Epithelial cell of esophagus (primary cell): ENCODE results near the gene NAV3.
A peak's percentile ranks its signal among the peaks of the same experiment; 100 is the strongest.

Experiments
- DNase-seq: peaks from one replicate; pipeline ENCODE4 v3.0.0; 2010; ENCODE audit warnings: low read depth
- H3K4me3 ChIP-seq: 2 replicates; pipeline ENCODE4 v1.5.1; 2011; ENCODE audit warnings: mild to moderate bottlenecking, low read length, control low read depth
- TF ChIP-seq, protein P1 (sequence below): IDR thresholded peaks from 2 replicates; pipeline ENCODE4 v1.5.1; 2011; ENCODE audit warnings: low read depth, mild to moderate bottlenecking, low read length, control low read depth, inconsistent platforms; ENCODE audit not compliant: insufficient read depth; ENCODE audit errors: missing control alignments

NAV3 gene

DNA sequence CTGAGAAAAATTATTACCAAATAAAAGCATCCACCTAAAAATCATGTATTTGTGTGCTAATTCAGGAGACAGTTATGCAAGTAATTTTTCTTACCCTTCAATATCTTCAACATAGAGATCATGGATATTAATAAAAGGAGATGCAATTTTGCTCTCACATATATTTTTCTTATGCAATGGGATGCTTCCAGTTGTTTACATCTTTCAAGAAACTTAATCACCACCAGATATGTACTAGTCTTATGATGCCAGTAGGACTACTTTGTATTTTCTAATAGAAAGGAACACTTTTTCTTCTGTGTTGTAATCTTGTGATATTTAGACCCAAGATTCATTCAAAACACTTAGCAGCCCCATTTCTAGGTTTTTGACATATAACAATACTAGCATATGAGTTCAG lies 107.6 kb downstream of the NAV3 start:
- TF ChIP-seq, protein P1, sequence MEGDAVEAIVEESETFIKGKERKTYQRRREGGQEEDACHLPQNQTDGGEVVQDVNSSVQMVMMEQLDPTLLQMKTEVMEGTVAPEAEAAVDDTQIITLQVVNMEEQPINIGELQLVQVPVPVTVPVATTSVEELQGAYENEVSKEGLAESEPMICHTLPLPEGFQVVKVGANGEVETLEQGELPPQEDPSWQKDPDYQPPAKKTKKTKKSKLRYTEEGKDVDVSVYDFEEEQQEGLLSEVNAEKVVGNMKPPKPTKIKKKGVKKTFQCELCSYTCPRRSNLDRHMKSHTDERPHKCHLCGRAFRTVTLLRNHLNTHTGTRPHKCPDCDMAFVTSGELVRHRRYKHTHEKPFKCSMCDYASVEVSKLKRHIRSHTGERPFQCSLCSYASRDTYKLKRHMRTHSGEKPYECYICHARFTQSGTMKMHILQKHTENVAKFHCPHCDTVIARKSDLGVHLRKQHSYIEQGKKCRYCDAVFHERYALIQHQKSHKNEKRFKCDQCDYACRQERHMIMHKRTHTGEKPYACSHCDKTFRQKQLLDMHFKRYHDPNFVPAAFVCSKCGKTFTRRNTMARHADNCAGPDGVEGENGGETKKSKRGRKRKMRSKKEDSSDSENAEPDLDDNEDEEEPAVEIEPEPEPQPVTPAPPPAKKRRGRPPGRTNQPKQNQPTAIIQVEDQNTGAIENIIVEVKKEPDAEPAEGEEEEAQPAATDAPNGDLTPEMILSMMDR = no peak
- no peak for DNase-seq
- no peak overlapping the region for H3K4me3 ChIP-seq

DNA sequence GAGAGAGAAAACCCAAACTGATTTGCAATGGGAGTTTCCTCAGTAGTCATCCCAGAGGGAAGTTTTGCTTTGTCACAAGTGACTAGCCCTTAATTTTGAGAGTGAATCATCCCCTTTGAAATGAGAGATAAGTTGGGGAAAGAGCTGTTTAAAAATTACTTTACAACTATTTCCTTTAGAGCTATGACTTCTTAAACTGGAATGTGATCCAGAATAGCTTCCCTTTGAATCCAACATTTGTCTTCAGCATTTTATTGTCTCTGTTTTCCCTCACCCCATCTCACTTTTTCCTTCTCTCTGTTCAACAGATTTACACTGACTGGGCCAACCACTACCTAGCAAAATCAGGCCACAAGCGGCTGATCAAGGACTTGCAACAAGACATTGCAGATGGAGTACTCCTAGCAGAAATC lies 109.3 kb downstream of the NAV3 start:
- TF ChIP-seq, protein P1 = no peak
- no peak overlapping the region for H3K4me3 ChIP-seq
- peak; percentile 88 for DNase-seq

DNA sequence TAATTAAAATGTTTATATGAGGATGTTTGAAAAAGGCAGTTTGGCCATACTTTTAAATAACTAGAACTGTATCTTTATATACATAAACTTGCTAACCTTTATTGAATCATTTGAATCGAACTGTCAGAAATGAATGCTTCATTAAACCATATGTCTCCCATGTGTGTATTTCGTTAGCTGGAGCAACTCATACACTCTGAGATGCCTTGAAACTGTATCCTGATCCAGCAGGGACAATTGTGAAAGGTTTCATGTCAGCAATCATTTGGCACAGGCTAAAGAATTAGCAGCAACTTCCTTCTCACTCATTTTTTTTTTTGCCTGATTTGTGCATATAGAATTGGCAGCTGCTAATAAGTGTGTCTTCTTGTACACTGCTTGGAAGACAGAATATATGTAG lies 109.9 kb downstream of the NAV3 start:
- TF ChIP-seq, protein P1 = no peak
- H3K4me3 ChIP-seq = no peak overlapping the region
- DNase-seq = peak; percentile 73

DNA sequence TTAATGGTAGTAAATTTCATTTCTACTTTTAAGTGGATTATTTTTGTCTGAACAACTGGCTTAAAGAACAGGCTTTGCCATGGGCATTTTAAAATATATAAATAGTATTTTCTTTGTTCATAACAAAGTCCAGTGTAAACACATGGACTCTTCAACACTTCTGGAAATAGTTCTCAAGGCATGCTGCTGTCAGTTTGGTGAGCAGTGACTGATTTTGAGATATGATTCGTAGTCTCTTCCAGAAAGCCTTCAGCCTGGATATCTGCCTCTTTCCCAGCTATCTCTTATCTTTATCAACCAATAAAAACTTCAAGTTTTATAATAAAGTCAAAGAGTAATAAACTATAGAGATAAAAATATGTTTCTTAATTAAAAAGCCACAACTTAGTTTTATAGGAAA lies 110.7 kb downstream of the NAV3 start:
- TF ChIP-seq, protein P1 = no peak
- no peak overlapping the region for H3K4me3 ChIP-seq

DNA sequence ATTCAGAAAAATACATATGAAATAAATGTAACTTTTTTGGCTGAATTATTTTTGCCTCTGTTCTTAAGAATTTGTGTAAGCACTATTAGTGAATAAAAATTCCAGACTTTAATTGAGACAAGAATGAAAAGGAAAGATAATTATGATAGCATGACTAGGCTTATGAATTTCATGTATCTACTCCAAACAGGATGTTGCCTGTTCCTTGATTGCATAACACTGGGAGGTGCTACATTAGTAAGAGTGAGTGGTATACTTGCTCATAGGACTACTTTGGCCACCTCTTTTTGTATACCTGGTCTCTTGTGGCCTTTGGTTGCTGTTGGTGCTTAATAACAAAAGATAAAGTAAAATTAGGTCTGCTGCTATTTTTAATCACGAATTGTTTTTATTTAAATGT lies 112.8 kb downstream of the NAV3 start:
- no peak overlapping the region for H3K4me3 ChIP-seq
- TF ChIP-seq, protein P1 = no peak
- DNase-seq = peak; percentile 96

More for the DNA sequence above, 110.7 kb downstream of the NAV3 start:
- DNase-seq = no peak

DNA sequence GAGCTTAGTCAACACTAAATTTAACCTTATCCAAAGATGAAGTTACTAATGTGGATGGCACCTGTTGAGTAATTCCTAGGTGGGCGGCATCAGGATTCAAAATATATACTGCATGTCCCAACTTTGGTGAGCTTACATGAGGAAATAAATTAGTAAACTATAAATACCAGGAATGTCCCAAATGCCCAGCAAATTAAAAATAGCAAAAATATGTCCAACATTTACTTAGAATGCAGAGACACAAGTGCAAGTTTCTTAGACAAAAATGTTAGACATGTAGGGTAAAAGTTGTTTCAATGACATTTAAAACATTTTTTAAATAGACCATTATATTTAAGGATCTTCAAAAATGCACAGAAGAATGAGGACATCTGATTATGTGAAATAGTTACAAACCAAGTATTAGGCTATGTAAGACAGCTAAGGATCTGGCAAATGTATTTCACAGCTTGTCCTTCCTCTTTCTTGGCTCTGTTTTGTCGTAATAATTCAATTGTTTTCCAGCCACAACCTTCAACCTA lies 115.9 kb downstream of the NAV3 start:
- peak; percentile 54 for DNase-seq
- H3K4me3 ChIP-seq = no peak overlapping the region
- TF ChIP-seq, protein P1 = no peak

DNA sequence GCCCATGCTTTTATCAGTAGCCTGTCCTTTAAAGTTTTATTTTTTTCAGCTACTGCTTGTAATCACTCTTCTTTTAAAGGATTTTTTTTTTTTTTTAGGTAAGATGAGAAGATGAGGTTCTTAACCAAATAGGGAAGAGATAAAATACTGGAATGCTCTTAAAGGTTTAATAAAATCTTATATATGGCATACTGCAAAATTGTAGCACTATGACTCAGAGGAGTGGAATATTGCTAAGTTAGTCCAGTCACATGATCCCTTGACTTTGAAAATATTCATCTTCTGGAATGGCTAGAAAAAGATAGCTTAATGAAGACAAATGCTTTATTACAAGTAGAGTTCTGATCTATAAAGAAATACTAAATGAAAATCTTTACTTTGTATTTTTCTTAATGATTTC lies 116.6 kb downstream of the NAV3 start:
- peak; percentile 53 for DNase-seq
- TF ChIP-seq, protein P1 = no peak
- no peak overlapping the region for H3K4me3 ChIP-seq
